Esophagus (tissue), 2 donors: Measurements from ENCODE around the gene NPAS3. TPM values are rescaled to one million over a fixed set of nuclear protein-coding genes. Genes with fewer than 3 reads are reported as not detected.

Experiments used
- H3K27ac ChIP-seq, 2 donors: one replicate each; pipeline ENCODE4 v1.5.1; 2013; ENCODE audit warnings: low read depth in 2 of 2, mild to moderate bottlenecking in 2 of 2, inconsistent platforms in 1 of 2, low read length in 1 of 2, moderate library complexity in 1 of 2
- H3K27me3 ChIP-seq, 2 donors: one replicate each; pipeline ENCODE4 v1.6.1; 2013; ENCODE audit warnings: low read length in 2 of 2, control low read depth in 1 of 2, mild to moderate bottlenecking in 1 of 2; ENCODE audit not compliant: insufficient read depth in 2 of 2, control insufficient read depth in 1 of 2
- H3K36me3 ChIP-seq, 2 donors: one replicate each; pipeline ENCODE4 v1.6.1; 2013; ENCODE audit warnings: low read length in 1 of 2; ENCODE audit not compliant: control insufficient read depth in 2 of 2, insufficient read depth in 2 of 2
- H3K4me1 ChIP-seq, 2 donors: one replicate each; pipeline ENCODE4 v1.6.1; 2013; ENCODE audit warnings: low read length in 1 of 2; ENCODE audit not compliant: control insufficient read depth in 2 of 2, insufficient read depth in 2 of 2
- H3K4me3 ChIP-seq, 2 donors: one replicate each; pipeline ENCODE4 v1.5.1; 2013; ENCODE audit warnings: low read length in 2 of 2, mild to moderate bottlenecking in 2 of 2, low read depth in 1 of 2, moderate library complexity in 1 of 2
- H3K9me3 ChIP-seq, 2 donors: one replicate each; pipeline ENCODE4 v1.6.1; 2013; ENCODE audit warnings: mild to moderate bottlenecking in 2 of 2, low read depth in 1 of 2, low read length in 1 of 2, moderate library complexity in 1 of 2; ENCODE audit not compliant: control insufficient read depth in 2 of 2, insufficient read depth in 1 of 2
- WGBS, 2 donors: extraction: QIAGEN DNeasy Blood & Tissue Kit; methylation state at CpG; one replicate each; pipeline ENCODE4 v1.1.7; 2013; 5-methylcytosine and 5-hydroxymethylcytosine counted together
- polyA plus RNA-seq, 2 donors: library from polyadenylated mRNA; stranded (reverse); fragments of 200-250 nt; gene quantifications; one replicate each; pipeline ENCODE4 v1.2.3, GENCODE V29; 2013
- donor health status: healthy with polysubstance abuse.
- donor health status: Bipolar disorder and iron deficiency.

NPAS3 gene
- polyA plus RNA-seq, 2 donors = 0.08 to 0.13 TPM

- Histone ChIP-seq H3K36me3 (no peaks in the 10 kb centered on the region), H3K4me3 (no peak overlapping the region), H3K27me3 (no peaks in the 10 kb centered on the region), H3K9me3 (no peaks in the 10 kb centered on the region), H3K27ac (no peak overlapping the region), H3K4me1 (no peaks in the 10 kb centered on the region)
- 63 to 67% methylated on average over 4 of the region's 4 CpGs for WGBS, 2 donors
These were observed 704.1 kb downstream of the NPAS3 start for GRCh38 chr14:33642691-33643244.

DNA sequence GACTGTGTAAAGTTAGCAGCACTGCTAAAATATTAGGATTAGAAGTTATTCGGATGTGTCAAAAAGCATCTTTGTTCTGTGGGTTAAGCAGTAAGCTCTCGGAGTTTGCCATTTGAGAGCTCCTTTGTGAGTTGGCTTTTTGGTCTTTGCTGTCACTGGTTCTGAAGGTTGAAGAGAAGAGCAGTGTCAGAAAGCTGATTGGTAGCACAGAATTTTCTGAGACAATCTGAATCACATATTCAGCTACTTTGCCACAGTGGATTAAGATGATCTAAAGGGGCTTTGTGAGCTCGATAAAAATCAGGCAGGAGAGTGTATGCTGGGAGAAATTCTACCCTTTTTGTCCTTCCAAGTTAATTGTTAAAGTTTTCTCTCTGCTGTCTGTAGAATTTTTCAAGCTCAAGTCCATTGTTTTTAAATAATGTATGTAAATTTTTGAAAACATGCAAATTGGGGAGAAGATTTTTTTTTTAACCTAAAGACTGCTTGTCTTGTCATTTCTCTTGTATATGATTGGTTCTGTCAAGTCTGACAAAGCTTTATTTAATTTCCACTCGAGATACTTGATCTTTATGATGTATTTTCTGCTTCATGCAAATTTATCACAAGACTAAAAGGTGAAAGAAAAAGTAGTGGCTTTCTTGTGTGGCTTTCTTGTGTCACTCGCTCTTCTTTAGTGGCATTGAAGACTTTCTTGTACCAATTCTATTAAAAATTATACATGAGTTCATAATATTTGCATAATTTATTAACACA lies 704.9 kb downstream of the NPAS3 start:
- Histone ChIP-seq H3K4me1 (no peaks in the 10 kb centered on the region), H3K9me3 (no peaks in the 10 kb centered on the region), H3K27ac (no peak overlapping the region), H3K4me3 (no peak overlapping the region), H3K27me3 (no peaks in the 10 kb centered on the region), H3K36me3 (no peaks in the 10 kb centered on the region)
- WGBS, 2 donors = 77 to 79% methylated on average over 5 of the region's 5 CpGs

DNA sequence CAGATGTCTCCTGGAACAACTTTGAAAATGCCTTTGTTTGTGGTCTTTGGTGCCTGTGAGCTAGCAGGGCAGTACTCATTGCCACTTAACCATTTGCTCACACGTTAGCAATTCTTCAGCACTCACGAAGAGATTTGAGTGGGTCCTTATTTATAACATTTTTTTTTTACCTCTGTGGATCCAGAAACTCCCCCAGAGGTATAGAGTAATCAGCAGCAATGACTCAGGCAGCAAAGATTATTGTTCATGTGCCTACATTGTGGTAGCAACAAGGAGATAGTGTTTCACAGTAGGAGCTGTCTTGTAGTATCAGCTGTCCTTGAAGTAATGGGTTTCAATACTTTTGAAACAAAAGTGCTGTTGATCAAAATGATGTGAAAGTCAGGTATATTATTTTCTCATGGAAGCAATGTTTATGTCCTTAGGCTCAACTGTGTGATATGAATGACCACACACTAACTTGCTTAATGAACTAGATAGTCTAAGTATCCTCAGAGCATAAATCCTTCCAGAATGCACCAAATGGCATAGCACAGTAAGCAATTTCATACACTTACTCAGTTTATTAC lies 708.1 kb downstream of the NPAS3 start:
- Histone ChIP-seq H3K9me3 (no peaks in the 10 kb centered on the region), H3K36me3 (no peaks in the 10 kb centered on the region), H3K4me3 (no peak overlapping the region), H3K27ac (no peak overlapping the region), H3K27me3 (no peaks in the 10 kb centered on the region), H3K4me1 (no peaks in the 10 kb centered on the region)
- 83 to 85% methylated on average over 2 of the region's 2 CpGs for whole genome bisulfite sequencing, 2 donors

DNA sequence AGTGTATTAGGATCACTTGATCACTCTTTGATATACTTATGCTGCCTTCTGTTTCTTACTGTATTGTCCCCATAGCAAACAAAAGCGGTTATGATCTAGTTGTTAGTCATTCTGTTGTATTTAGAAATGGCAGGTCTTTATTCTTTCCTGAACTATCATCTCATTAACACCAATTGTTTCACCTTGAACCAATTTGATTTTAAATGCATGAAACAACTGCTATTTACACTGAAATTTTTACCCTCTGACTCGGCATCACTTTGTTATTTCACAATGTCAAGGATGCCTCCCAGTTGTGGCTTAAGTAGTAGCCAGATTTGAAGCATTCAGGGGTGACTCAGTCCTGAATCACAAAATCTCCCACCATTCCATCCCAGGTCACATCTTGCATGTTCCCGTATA lies 708.7 kb downstream of the NPAS3 start:
- H3K9me3 ChIP-seq = no peaks in the 10 kb centered on the region
- no peak overlapping the region for H3K4me3 ChIP-seq
- no peak overlapping the region for H3K27ac ChIP-seq
- H3K36me3 ChIP-seq = no peaks in the 10 kb centered on the region
- 51 to 63% methylated on average over 3 of the region's 3 CpGs for WGBS, 2 donors
- H3K27me3 ChIP-seq = no peaks in the 10 kb centered on the region
- H3K4me1 ChIP-seq = no peaks in the 10 kb centered on the region

GRCh38 chr14:33650430-33650829 lies 711.8 kb downstream of the NPAS3 start:
- Histone ChIP-seq H3K36me3 (no peaks in the 10 kb centered on the region), H3K27ac (no peak overlapping the region), H3K4me1 (no peaks in the 10 kb centered on the region), H3K9me3 (no peaks in the 10 kb centered on the region), H3K27me3 (no peaks in the 10 kb centered on the region), H3K4me3 (no peak overlapping the region)
- WGBS, 2 donors = 72 to 74% methylated on average over 3 of the region's 3 CpGs

GRCh38 chr14:33652566-33653307 lies 714.1 kb downstream of the NPAS3 start:
- no peaks in the 10 kb centered on the region for H3K4me1 ChIP-seq
- no peak overlapping the region for H3K27ac ChIP-seq
- no peaks in the 10 kb centered on the region for H3K9me3 ChIP-seq
- no peak overlapping the region for H3K4me3 ChIP-seq
- H3K36me3 ChIP-seq = no peaks in the 10 kb centered on the region
- 63 to 73% methylated on average over 11 of the region's 11 CpGs for WGBS, 2 donors
- H3K27me3 ChIP-seq = no peaks in the 10 kb centered on the region

DNA sequence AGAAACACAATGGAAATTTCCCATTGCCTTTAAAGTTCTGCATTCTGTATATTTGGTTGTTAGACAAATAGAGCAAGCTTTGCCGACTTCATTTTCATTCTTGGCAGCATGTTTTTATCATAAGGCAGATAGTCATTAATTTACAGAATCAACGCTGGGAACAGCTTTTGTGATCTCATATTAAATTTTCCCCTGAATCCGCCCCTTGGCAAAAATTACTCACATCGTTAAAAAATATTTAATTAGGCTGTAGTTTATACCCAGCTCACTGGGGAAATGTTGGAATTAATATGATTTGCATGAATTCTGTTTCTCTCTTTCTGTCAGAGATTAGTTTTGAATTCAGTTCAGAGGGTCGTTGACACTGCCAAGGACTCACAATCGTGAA lies 714.6 kb downstream of the NPAS3 start:
- H3K4me1 ChIP-seq = no peaks in the 10 kb centered on the region
- H3K27ac ChIP-seq = no peak overlapping the region
- no peak overlapping the region for H3K4me3 ChIP-seq
- H3K9me3 ChIP-seq = no peaks in the 10 kb centered on the region
- 64 to 69% methylated on average over 6 of the region's 6 CpGs for WGBS, 2 donors
- H3K27me3 ChIP-seq = no peaks in the 10 kb centered on the region
- no peaks in the 10 kb centered on the region for H3K36me3 ChIP-seq

- Histone ChIP-seq H3K4me3 (no peak overlapping the region), H3K27me3 (no peaks in the 10 kb centered on the region), H3K36me3 (no peaks in the 10 kb centered on the region), H3K9me3 (no peaks in the 10 kb centered on the region), H3K27ac (no peak overlapping the region), H3K4me1 (no peaks in the 10 kb centered on the region)
- WGBS, 2 donors = 62 to 73% methylated on average over 4 of the region's 4 CpGs
These were observed 716.7 kb downstream of the NPAS3 start for GRCh38 chr14:33655421-33655820.

GRCh38 chr14:33657476-33657875 lies 718.8 kb downstream of the NPAS3 start:
- no peaks in the 10 kb centered on the region for H3K27me3 ChIP-seq
- 69 to 74% methylated on average over 3 of the region's 3 CpGs for WGBS, 2 donors

More at GRCh38 chr14:33657476-33657875, 718.8 kb downstream of the NPAS3 start:
- Histone ChIP-seq H3K9me3 (no peaks in the 10 kb centered on the region), H3K27ac (no peak overlapping the region), H3K4me1 (no peaks in the 10 kb centered on the region), H3K36me3 (no peaks in the 10 kb centered on the region), H3K4me3 (no peak overlapping the region)
